ENCODE data around the gene NTN4.

DNA sequence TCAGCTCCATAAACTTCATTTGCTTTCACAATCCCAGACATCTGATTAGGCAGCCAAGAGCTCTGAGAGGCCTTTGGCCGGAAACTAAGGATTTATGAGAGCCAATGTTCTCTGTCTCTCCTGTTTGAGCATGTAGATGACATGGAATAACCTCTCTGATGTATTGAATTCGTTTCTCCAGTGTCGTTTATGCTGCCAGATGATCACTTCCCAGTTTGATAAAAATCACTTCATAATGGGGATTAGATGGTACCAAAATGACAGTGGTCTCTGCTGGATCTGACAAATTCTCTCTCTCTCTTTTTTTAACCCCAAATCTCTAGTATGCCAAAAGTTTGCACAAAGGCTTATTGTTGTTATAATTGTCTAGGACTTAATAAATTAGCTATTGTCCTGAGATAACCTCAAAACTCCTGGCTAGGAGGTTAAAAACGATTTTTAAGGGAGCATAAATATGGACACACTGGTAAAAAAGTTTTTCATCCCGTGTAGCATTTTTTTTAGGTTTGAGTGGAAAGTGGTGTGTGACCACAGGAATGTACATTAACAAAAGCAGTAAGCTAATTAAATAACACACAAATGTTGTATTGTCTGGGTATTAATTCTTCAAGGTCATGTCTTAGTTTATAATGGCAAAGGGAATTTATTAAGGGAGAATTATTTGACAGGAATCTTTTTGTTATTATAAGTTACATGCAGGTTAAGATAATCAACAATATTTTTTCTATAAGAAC is 156.7 kb downstream of the NTN4 start:
- no peak for TF ChIP-seq POLR2A (IDR thresholded peaks at IDR 0.05)
- TF ChIP-seq, protein P1, sequence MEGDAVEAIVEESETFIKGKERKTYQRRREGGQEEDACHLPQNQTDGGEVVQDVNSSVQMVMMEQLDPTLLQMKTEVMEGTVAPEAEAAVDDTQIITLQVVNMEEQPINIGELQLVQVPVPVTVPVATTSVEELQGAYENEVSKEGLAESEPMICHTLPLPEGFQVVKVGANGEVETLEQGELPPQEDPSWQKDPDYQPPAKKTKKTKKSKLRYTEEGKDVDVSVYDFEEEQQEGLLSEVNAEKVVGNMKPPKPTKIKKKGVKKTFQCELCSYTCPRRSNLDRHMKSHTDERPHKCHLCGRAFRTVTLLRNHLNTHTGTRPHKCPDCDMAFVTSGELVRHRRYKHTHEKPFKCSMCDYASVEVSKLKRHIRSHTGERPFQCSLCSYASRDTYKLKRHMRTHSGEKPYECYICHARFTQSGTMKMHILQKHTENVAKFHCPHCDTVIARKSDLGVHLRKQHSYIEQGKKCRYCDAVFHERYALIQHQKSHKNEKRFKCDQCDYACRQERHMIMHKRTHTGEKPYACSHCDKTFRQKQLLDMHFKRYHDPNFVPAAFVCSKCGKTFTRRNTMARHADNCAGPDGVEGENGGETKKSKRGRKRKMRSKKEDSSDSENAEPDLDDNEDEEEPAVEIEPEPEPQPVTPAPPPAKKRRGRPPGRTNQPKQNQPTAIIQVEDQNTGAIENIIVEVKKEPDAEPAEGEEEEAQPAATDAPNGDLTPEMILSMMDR (IDR thresholded peaks at IDR 0.05) = no peak
